Stimulated activated CD8-positive, alpha-beta memory T cell treated with anti-CD3 and anti-CD28 coated beads, Interleukin-7, amount 100 ng/mL, for 24 hours (primary cell): ENCODE data around the gene EVC2.

Experiments used
- DNase-seq: peaks from one replicate; pipeline ENCODE4 v3.0.0-alpha.2; 2020; ENCODE audit warnings: low read depth

Gene EVC2

DNA sequence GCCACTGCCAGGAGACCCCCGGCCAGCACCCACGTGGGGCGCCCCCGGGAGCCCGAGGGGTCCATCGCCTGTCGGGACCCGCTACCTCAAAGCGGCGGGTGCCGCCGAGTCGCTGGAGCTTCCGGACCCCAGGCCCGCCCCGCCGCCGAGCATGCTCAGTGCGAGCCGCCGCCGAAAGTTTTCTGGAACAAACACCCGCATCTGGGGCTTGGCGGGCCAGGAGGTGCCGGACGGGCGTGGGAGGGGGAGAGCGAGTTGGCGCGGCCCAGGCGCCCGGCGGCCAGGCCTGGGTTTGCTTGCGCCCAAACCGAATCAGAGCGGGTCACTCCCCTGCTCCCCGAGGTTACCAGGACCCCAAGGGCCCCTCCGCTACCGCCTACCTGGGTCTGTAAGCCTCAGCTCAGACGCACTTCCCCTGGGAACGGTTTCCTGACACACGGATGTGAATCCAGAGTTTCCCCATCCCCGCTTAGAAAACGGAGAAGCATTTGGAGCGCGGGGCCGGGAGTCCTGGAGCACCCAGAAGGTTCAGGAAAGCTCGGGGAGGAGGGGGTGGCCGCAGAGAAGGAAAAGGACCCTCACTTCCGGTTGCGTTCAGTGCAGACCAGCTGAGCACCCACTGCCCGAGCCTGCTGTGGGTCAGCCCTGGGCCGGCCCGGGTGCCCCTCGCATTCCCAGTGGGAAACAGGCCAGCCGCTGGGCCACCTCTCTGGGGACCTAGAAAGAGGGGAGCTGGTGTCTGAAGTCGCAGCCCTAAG, at the start of gene EVC2:
Gene EVC2 (minus strand): TSS at position 111 of the 758 bp plus-strand sequence. CDS start 46 bp downstream, at position 65.
- no peak for DNase-seq

DNA sequence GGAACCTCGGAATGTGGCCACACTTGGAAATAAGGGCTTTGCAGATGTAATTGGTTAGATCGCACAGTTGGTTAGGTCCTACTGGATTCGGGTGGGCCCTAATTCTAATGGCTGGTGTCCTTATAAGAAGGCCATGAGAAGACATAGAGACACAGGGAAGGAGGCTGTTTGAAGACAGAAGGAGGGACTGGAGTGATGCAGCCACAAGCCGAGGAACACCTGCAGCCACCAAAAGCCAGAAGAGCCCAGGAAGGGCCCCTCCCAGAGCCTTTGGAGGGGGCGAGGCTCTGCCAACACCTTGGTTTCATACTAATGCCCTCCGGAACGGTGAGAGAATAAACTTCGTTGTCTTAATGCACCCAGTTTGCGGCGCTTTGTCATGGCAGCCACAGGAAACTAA, 49.6 kb upstream of the EVC2 start:
- no peak for DNase-seq

DNA sequence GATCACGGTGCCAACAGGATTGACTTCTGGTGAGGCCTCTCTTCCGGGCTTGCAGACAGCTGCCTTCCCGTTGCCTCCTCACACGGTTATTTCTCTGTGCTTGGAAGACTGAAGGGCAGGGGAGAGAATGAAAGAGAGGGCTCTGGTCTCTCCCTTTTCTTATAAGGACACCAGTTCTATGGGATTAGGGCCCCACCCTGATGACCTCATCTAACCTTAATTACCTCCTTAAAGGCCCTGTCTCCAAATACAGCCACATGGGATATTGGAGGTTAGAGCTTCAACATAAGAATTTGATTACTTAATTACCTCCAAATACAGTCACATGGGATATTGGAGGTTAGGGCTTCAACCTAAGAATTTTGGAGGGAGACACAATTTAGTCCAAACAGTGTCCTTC, 49.2 kb upstream of the EVC2 start:
- DNase-seq = no peak

- no peak for DNase-seq
Observed at GRCh38 chr4:5757091-5757490, 48.7 kb upstream of the EVC2 start.

- no peak for DNase-seq
Observed at GRCh38 chr4:5756271-5756670, 47.9 kb upstream of the EVC2 start.

DNA sequence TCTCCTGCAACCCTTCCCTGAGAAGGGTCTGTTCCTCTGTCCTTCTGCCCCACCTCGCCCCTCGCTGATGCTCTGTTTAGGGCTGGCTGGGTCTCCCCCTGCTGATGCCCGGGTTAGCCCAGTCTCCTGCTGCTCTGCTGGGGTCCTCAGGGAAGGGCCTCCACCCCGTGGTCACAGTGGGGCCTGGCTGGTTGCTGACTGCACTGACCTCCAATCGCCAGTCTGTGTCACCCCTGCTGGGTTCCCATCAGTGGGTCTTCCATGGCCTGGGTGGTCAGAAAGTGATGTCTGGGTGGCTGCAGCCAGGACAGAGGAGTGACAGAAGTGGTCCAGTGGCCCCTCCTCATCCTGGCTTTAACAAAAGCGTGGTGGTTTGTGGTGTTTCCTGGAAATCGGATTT, 47.3 kb upstream of the EVC2 start:
- DNase-seq = no peak

DNA sequence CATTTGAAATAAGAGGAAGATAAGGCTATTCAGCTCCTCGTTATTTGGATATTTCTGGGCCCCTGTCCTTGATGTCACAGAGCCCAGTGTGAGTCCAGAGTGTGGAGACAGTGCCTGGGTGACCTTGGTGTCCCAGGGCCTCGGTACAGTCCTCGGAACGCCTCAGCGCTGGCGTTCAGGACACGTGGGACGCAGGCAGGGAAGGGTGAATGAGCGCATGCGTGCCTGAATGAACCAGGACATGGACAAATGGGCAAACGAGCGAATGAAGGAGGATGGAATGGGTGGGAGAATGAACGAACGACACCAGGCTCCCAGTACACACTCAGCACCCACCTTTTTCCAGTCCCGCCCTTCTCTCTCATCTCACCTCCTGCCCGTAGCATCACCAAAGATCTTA, 46.8 kb upstream of the EVC2 start:
- no peak for DNase-seq

GRCh38 chr4:5754529-5754881, 46.1 kb upstream of the EVC2 start:
- no peak for DNase-seq

DNA sequence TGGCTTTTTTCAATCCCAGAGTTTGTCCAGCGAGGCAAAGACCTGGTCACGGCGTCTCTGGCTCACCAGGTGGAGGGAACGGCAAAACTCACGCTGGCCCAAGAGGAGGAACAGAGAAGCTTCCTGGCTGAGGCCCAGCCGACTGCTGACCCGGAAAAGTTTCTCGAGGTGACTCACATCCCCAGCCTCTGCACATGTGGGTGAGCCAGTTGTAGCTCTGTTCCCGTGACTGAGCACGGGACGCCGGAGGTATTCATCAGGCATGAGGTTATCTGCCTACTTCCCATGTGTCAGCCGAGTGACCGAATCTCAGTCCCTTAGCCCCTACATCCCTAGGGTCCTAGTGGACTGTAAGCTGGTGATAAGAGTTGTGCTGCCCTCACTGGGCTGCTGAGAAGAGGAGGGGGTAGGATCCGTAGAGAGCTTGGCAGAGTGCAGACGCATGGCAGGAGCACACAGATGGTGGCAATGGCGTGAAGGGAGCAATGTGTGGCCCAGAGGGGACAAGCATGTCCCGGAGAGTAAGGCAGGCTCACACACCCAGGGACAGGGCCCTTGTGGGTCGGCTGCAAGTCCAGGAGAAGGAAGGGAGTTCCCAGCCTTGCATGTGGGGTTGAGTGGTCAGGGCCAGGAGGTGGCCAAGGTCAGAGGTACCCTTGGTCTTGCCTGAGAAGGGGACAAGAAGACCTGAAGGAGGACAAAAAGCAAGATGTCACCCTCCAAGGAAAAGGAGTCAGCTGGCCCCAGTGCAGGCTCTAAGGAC, 45.6 kb upstream of the EVC2 start:
- DNase-seq = no peak

DNA sequence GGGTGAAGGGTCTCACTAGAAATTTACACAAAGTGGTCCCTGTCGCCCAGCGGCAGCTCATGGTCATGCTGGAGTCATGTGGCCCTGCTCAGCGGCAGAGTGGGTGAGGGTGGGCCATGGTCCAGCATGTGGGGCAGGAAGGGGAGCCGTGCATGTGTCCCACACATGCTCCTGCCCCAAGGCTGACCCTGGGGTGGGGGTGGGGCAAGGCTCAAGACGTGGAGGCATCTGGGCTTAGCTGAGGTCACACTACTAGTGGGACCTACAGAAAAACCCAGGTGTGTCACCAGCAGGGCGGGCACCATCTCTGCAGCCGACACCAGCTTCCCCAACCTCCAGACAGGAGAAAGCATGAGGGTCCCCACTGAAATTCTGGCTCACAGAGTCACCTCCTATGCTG, 45.0 kb upstream of the EVC2 start:
- no peak for DNase-seq

DNA sequence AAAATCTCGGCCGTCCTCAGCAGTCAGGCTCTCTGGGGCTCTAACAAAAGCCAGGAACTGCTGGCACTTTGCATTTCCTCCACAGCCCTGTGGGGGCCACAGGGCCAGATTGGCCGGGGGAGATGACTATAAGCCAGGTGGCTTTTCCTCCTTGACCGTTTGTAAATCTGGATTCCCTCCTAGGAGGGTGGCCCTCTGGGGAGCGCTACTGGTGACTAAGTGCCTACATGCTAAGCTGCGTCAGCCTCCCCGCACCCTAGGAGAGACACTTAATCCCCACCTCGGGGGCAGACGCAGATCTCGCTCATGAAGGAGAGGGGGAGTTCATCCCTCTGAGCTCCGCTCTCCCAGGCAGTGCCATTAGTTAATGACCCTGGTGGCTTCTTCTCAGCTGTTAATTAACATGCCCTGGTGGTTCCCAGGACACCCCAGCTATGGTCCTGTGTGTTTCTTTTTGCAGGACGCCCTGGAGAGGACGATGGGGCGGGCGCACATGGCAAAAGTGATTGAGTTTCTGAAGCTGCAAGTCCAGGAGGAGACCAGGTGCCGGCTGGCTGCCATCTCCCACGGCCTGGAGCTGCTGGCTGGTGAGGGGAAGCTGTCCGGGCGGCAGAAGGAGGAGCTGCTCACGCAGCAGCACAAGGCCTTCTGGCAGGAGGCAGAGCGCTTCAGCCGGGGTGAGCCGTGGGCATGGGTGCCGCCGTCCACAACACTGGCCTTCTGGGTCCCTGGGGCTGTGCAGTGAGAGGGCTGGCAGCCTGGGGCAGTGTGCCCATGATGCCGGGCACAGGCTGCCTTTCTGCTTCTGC, 44.2 kb upstream of the EVC2 start:
- no peak for DNase-seq

GRCh38 chr4:5751666-5752375, 43.5 kb upstream of the EVC2 start:
- no peak for DNase-seq

DNA sequence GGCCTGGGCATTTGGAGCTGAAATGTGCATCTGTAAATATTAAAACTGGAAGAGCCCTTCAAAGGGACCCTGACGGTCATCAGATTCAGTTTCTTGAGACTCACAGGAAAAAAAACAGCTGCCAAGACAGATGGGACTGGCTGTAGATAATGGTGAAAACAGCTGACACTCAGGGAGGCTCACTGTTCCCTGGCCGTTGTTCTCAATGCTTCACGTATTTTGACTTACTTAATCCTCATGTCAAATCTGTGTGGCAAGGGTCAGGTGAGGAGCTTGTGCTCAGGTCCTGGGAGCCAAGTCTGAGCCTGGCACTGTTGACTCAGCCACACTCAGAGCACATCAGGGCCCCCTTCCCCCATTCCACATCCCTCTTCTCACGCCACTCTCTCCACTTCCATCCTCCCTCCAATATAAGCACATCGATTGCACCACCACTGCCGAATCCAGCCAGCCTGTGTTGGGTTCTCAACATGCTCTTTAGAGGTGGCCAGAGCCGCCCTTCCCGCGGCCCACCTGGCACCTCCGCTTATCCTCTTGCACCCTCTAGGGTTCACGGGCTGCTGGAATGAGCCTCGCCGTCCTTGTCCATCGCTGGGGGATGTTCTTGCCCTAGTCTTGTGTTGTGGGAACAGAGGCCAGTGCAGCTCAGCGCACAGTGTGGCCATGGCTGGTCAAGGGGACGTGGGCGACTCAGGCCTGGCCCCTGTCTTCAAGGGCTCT, 42.7 kb upstream of the EVC2 start:
- no peak for DNase-seq

DNA sequence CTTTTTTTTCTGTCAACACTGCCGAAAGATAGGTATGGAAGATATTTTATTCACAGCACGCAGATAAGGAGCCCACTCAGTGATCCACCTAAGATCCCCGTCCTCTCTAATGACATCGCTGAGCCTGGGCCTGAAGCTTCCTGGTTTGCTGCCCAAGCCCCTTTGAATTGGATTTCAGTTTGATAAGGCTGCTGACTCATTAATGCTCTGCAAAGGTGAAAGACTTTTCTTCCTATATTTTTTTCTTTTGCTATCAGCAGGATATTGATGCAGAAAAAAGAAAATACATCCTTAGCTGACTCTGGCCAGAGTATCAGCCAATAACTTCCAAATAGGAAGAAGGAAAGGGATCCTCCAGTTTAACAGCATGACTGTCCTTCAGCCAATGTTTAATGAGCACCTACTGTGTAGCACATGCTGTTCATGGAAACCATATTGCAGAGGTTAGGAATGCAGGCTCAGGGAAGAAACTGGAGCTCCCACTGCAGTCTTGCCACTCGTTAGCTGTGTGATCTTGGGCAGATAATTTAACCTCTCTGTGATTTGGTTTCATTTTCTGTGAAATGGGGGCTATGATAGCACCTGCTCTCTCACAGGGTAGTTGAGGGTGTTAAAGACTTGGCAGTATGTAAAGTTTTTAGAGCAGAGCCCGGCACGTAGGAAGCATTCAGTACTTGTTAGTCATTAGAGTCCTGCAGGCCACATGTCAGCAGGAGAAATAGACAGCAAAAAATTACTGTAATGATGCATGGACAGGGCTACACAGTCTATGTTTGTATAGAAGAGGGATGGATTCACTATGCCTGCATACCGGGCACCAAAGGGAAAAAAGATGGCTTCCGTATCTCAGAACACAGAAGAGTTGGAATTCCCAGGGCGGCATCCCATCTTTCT, 41.9 kb upstream of the EVC2 start:
- DNase-seq = no peak

DNA sequence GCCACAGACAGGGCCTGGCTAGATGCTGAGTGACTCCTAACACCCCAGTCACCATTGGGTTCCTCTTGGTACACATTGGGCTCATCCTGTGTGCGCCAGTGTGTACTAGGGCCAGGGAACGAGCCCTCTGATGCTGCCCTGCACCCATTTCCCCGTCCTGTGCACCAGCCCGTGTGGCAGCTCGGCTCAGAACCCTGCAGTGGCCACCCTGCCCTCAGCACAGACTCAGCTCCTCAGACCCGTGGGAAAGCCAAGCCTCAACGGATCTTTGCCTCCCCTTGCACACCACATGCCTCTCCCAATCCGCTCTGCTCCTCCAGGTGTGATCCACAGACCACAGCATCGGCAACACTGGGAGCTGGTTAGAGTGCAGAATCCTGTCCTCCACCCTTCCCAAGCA, 41.2 kb upstream of the EVC2 start:
- DNase-seq = no peak

- no peak for DNase-seq
Observed at GRCh38 chr4:5747738-5748375, 39.5 kb upstream of the EVC2 start.

DNA sequence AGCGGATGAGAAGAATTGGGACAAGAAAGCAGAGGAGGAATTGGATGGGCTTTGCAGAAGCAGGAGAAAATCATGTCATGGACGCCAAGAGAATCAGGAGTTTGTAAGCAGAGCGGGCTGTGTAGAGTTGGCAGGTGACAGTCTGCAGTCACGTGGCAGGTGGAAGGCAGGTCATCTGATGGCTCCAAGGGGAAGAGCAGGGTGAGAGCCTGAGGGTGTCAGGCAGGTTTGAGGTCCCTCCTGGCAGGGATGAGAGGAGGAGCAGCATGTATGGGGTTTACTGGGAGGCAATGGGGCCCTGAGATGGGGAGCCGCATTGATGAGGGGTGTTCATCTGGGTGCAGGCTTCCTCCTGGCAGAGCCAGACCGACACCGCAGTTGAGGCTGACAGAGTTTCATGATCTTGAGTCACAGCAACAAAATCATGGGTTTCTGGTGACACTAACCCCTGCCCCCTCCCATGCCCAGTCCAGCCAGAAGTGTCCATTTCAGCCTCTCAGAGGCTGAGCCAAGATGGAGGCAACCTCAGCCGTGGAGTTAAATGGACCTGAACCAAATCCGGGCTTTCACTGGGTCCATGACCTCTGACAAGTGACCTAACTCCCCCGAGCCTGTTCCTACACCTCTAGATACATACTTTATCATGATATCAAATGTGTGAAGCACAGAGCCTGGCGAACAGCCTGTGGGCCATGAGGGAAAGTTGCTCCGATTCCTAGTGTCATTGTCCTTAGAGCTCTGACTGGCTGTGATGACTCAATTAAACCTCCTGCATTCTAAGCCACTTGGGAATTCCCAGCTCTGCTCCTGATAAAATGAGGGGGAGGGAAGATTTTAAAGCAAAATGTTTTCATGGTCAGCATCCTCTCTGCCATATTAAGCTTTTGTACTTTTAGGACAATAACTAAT, 38.7 kb upstream of the EVC2 start:
- DNase-seq = no peak

- no peak for DNase-seq
Observed at GRCh38 chr4:5746250-5746649, 37.9 kb upstream of the EVC2 start.

- DNase-seq = no peak
Observed at GRCh38 chr4:5742968-5743367, 34.6 kb upstream of the EVC2 start.
